ENCODE results near the gene TMEM35B.

GRCh38 chr1:35016406-35016805, 31.3 kb upstream of the TMEM35B start:
- TF ChIP-seq OSR1 (CRISPR knock-in tag; IDR thresholded peaks at IDR 0.05), result no peak
- TF ChIP-seq GLIS3 (CRISPR knock-in tag; IDR thresholded peaks at IDR 0.05), result no peak
- no peak for TF ChIP-seq CREB5 (CRISPR knock-in tag; IDR thresholded peaks at IDR 0.05; ENCODE audit: low read depth)
- TF ChIP-seq ARNTL (CRISPR knock-in tag; IDR thresholded peaks at IDR 0.05; ENCODE audit: borderline replicate concordance, low read depth), result no peak
- TF ChIP-seq ZNF70 (CRISPR knock-in tag; IDR thresholded peaks at IDR 0.05), result no peak
- TF ChIP-seq CSRNP3 (CRISPR knock-in tag; IDR thresholded peaks at IDR 0.05), result no peak
- no peak for TF ChIP-seq ISL1 (CRISPR knock-in tag; IDR thresholded peaks at IDR 0.05)
- no peak for TF ChIP-seq POU6F1 (CRISPR knock-in tag; IDR thresholded peaks at IDR 0.05; ENCODE audit: borderline replicate concordance, low read depth)
- no peak for TF ChIP-seq ZNF8 (CRISPR knock-in tag; IDR thresholded peaks at IDR 0.05)
- TF ChIP-seq RARB (CRISPR knock-in tag; IDR thresholded peaks at IDR 0.05), result no peak
- no peak for TF ChIP-seq ZFP3 (CRISPR knock-in tag; IDR thresholded peaks at IDR 0.05)
- no peak for TF ChIP-seq PATZ1 (CRISPR knock-in tag; IDR thresholded peaks at IDR 0.05; ENCODE audit: borderline replicate concordance)
- no peak for TF ChIP-seq ZFP30 (CRISPR knock-in tag; IDR thresholded peaks at IDR 0.05)

Measured in SK-N-SH treated with all-trans-retinoic acid at 6 μM for 48 hours (cell line).